Measurements from ENCODE around the gene MAPK9.

GRCh38 chr5:180338001-180338707 is 46.3 kb upstream of the MAPK9 start:
- TF ChIP-seq EP300 (IDR thresholded peaks at IDR 0.05) = no peak
- TF ChIP-seq CTCF (IDR thresholded peaks at IDR 0.05) = no peak
- no peak for TF ChIP-seq POLR2A (IDR thresholded peaks at IDR 0.05)
